ENCODE results near the gene ABCA9.
"Not testable (repeated sequence)": the region's sequence is repeated elsewhere in the genome, so short reads cannot be mapped to it uniquely, and the experiment has no call there.

ABCA9 gene

GRCh38 chr17:69031839-69032238 is 28.9 kb downstream of the ABCA9 start:
- DNase-seq: no peak

- no peak for DNase-seq
These were observed 30.6 kb downstream of the ABCA9 start for GRCh38 chr17:69030169-69030568.

GRCh38 chr17:69018687-69019086 is 42.0 kb downstream of the ABCA9 start:
- no peak for DNase-seq

GRCh38 chr17:69018022-69018615 is 42.6 kb downstream of the ABCA9 start:
- DNase-seq: no peak

GRCh38 chr17:69015631-69016030 is 45.1 kb downstream of the ABCA9 start:
- DNase-seq: no peak

- DNase-seq: no peak
These were observed 47.6 kb downstream of the ABCA9 start for GRCh38 chr17:69012895-69013805.

GRCh38 chr17:69009930-69010329 is 50.8 kb downstream of the ABCA9 start:
- no peak for DNase-seq

- not testable (repeated sequence) for DNase-seq
These were observed 56.0 kb downstream of the ABCA9 start for GRCh38 chr17:69004759-69005158.

GRCh38 chr17:68999743-69000142 is 61.0 kb downstream of the ABCA9 start:
- not testable (repeated sequence) for DNase-seq

- DNase-seq: no peak
These were observed 67.6 kb downstream of the ABCA9 start for GRCh38 chr17:68993112-68993511.

- DNase-seq: no peak
These were observed 72.8 kb downstream of the ABCA9 start for GRCh38 chr17:68987966-68988365.

GRCh38 chr17:68981288-68981687 is 79.4 kb downstream of the ABCA9 start:
- no peak for DNase-seq

- DNase-seq: no peak
These were observed 87.5 kb downstream of the ABCA9 start for GRCh38 chr17:68973098-68973846.

- DNase-seq: peak; percentile 28
These were observed 88.5 kb downstream of the ABCA9 start for GRCh38 chr17:68972119-68972704.

GRCh38 chr17:68969101-68969500 is 91.6 kb downstream of the ABCA9 start:
- no peak for DNase-seq

GRCh38 chr17:68963958-68964357 is 96.8 kb downstream of the ABCA9 start:
- no peak for DNase-seq

- peak; percentile 97 for DNase-seq
These were observed 99.4 kb downstream of the ABCA9 start for GRCh38 chr17:68961214-68961882.

GRCh38 chr17:68959117-68959516 is 101.6 kb downstream of the ABCA9 start:
- DNase-seq: not testable (repeated sequence)

GRCh38 chr17:68957944-68958343 is 102.8 kb downstream of the ABCA9 start:
- DNase-seq: no peak

GRCh38 chr17:68955181-68955841 is 105.4 kb downstream of the ABCA9 start, which contains the start of gene ABCA8:
Gene ABCA8, minus strand, starts transcription at chr17:68955392. Its CDS starts 13,358 bp downstream, at chr17:68942034.
- no peak for DNase-seq

GRCh38 chr17:68954146-68954896 is 106.4 kb downstream of the ABCA9 start:
- no peak for DNase-seq
